Natural killer cell (primary cell): ENCODE results near the gene GPX2. TPM values are rescaled to one million over a fixed set of nuclear protein-coding genes. Genes with fewer than 3 reads are reported as not detected.

Experiments used
- ATAC-seq, 3 donors: fragments of 150-1000 bp in 2 of 3; fragments of 200-7000 bp in 1 of 3; cut with Tn5 transposase; 1 replicate in 1 of 3; 2 replicates in 2 of 3; pipeline ENCODE4 v1.10.0; 2021; ENCODE audit warnings: mild to moderate bottlenecking in 2 of 3, moderate library complexity in 2 of 3
- DNase-seq, 2 donors: peaks; one replicate each; pipeline versions ENCODE4 v3.0.0 to v3.0.0-alpha.2; 2013 to 2021; ENCODE audit warnings: mixed read lengths in 1 of 2
- H3K27ac ChIP-seq: one replicate; pipeline ENCODE4 v1.5.1; 2013; ENCODE audit warnings: mild to moderate bottlenecking, low read length
- H3K27me3 ChIP-seq: one replicate; pipeline ENCODE4 v1.6.1; 2013; ENCODE audit warnings: low read length; ENCODE audit not compliant: control insufficient read depth, insufficient read depth
- H3K36me3 ChIP-seq: one replicate; pipeline ENCODE4 v1.6.1; 2013; ENCODE audit warnings: low read length; ENCODE audit not compliant: control insufficient read depth, insufficient read depth
- H3K4me1 ChIP-seq: one replicate; pipeline ENCODE4 v1.6.1; 2013; ENCODE audit warnings: low read length; ENCODE audit not compliant: control insufficient read depth, insufficient read depth
- H3K4me3 ChIP-seq: one replicate; pipeline ENCODE4 v1.5.1; 2013; ENCODE audit warnings: low read length
- H3K9me3 ChIP-seq: one replicate; pipeline ENCODE4 v1.6.1; 2013; ENCODE audit warnings: low read length; ENCODE audit not compliant: control insufficient read depth, insufficient read depth
- H3K27ac Mint-ChIP-seq, 2 donors: one replicate each; pipeline ENCODE4 v1.8.0; 2022; ENCODE audit warnings: mild to moderate bottlenecking in 2 of 2, mixed read lengths in 2 of 2, moderate library complexity in 1 of 2
- H3K27me3 Mint-ChIP-seq, 2 donors: one replicate each; pipeline ENCODE4 v1.8.0; 2022; ENCODE audit warnings: low read depth in 2 of 2, mixed read lengths in 2 of 2
- H3K36me3 Mint-ChIP-seq: one replicate; pipeline ENCODE4 v1.8.0; 2022; ENCODE audit warnings: mixed read lengths
- H3K4me1 Mint-ChIP-seq, 2 donors: one replicate each; pipeline ENCODE4 v1.8.0; 2022; ENCODE audit warnings: mixed read lengths in 2 of 2
- H3K4me3 Mint-ChIP-seq: one replicate; pipeline ENCODE4 v1.8.0; 2022; ENCODE audit warnings: mild to moderate bottlenecking, moderate library complexity, mixed read lengths
- H3K9me3 Mint-ChIP-seq, 2 donors: one replicate each; pipeline ENCODE4 v1.8.0; 2022; ENCODE audit warnings: mixed read lengths in 2 of 2
- CTCF ChIP-seq: fragments of 200-600 bp; IDR thresholded peaks from one replicate; pipeline ENCODE4 v1.8.0; 2022; ENCODE audit warnings: antibody characterized with exemption
- WGBS: methylation state at CpG from one replicate; pipeline ENCODE4 v1.1.7; 2013; ENCODE audit warnings: missing lambda C conversion rate; ENCODE audit not compliant: insufficient coverage; 5-methylcytosine and 5-hydroxymethylcytosine counted together
- intact Hi-C: fragments of 100-400 bp; cut with micrococcal nuclease; formaldehyde crosslinking; loops from one replicate; pipeline ENCODE4 v1.14.2; 2022
- total RNA-seq, 4 donors: library from RNA; stranded (reverse); fragments of 120-200 nt in 1 of 4; gene quantifications; one replicate each; pipeline versions ENCODE4 v1.2.3 to v1.2.4, GENCODE V29; 2013 to 2022

GPX2 gene
- not detected for total RNA-seq
- not detected for total RNA-seq (2013)

GRCh38 chr14:64942531-64943111 is at the start of gene GPX2:
GPX2 (minus strand) TSS chr14:64942745; CDS start chr14:64942726, 19 bp downstream.
- Histone ChIP-seq H3K9me3 (no peaks in the 10 kb centered on the region), H3K4me1 (peaks cover 14% of the 10 kb centered on the region), H3K27me3 (no peaks in the 10 kb centered on the region), H3K27ac (no peak within 1 kb of the TSS), H3K36me3 (peaks cover 10% of the 10 kb centered on the region), H3K4me3 (no peak within 1 kb of the TSS)
- 91% methylated on average over 13 of the region's 13 CpGs for WGBS
- peak within 1 kb of the TSS; percentile 23 to 74 for H3K27ac Mint-ChIP-seq
- no peak for DNase-seq
- H3K4me1 Mint-ChIP-seq: peaks cover 36 to 65% of the 10 kb centered on the region in 2 donors
- ATAC-seq: no peak
- no peaks in the 10 kb centered on the region for H3K9me3 Mint-ChIP-seq
- H3K4me3 Mint-ChIP-seq: peak within 1 kb of the TSS; percentile 25
- no peak for TF ChIP-seq CTCF
- no peaks in the 10 kb centered on the region for H3K36me3 Mint-ChIP-seq
- H3K27me3 Mint-ChIP-seq: no peaks in the 10 kb centered on the region
- intact Hi-C loops: no loop called here

DNA sequence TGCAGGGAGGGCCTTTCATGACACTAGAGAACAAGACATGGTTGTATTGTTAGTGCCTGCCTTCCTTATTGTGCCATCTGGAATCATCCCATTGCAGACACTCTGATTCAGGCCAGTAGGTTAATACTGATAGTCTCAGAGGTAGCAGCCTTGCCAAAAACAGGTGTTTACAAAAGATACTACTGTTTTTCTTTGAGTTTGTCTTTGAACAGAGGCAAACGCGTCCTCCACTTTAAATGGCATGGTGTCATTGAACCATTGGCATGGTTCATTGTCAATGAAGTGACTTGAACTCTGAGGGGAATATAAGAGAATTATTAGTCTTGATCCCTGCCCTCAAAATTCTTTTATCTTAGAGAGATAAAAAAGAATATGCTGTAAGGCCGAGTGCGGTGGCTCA is 48.4 kb upstream of the GPX2 start:
- Histone ChIP-seq H3K9me3 (no peaks in the 10 kb centered on the region), H3K27ac (no peak overlapping the region), H3K4me3 (no peak overlapping the region), H3K4me1 (peaks cover 28% of the 10 kb centered on the region), H3K27me3 (no peaks in the 10 kb centered on the region), H3K36me3 (no peaks in the 10 kb centered on the region)
- 100% methylated on average over 4 of the region's 4 CpGs for WGBS
- no peak for DNase-seq
- H3K27me3 Mint-ChIP-seq: peaks cover 2 to 4% of the 10 kb centered on the region in 2 donors
- H3K36me3 Mint-ChIP-seq: no peaks in the 10 kb centered on the region
- no peak for TF ChIP-seq CTCF
- intact Hi-C loops: no loop called here
- peaks cover 31 to 34% of the 10 kb centered on the region in 2 donors for H3K4me1 Mint-ChIP-seq
- ATAC-seq: no peak
- H3K9me3 Mint-ChIP-seq: no peaks in the 10 kb centered on the region
- H3K27ac Mint-ChIP-seq: peak overlapping the region; percentile 31 to 44
- no peak overlapping the region for H3K4me3 Mint-ChIP-seq

GRCh38 chr14:64990296-64990695 is 47.8 kb upstream of the GPX2 start:
- TF ChIP-seq CTCF: no peak
- H3K27ac ChIP-seq: peak overlapping the region; percentile 18
- H3K4me1 Mint-ChIP-seq: peaks cover 32 to 35% of the 10 kb centered on the region in 2 donors
- H3K36me3 ChIP-seq: no peaks in the 10 kb centered on the region
- H3K36me3 Mint-ChIP-seq: no peaks in the 10 kb centered on the region
- no peaks in the 10 kb centered on the region for H3K9me3 ChIP-seq
- WGBS: 6% methylated on average over 3 of the region's 3 CpGs
- H3K4me3 ChIP-seq: no peak overlapping the region
- peak in 1 of 2 donors; percentile 51 for DNase-seq
- H3K27me3 Mint-ChIP-seq: peaks cover 4 to 6% of the 10 kb centered on the region in 2 donors
- H3K9me3 Mint-ChIP-seq: no peaks in the 10 kb centered on the region
- peak overlapping the region; percentile 31 to 44 for H3K27ac Mint-ChIP-seq
- ATAC-seq: no peak
- no peaks in the 10 kb centered on the region for H3K27me3 ChIP-seq
- H3K4me1 ChIP-seq: peaks cover 28% of the 10 kb centered on the region
- no peak overlapping the region for H3K4me3 Mint-ChIP-seq
- intact Hi-C loops: no loop called here

DNA sequence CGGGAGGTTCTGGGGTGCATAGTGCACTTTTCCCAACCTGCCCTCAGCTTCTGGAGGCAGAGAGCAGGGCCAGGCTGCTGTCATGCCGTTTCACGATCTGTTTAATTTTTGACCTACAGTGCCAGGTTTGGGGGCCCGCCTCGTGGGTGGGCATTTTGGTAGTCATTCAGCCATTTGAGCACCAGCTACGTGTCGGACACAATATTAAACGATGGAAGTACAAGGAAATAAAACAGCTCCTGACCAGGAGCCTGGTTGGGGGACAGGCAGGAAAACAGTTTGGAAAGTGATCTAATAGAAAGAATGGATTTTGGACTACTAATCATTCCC is 44.9 kb upstream of the GPX2 start:
- intact Hi-C loops: loop anchor here (1.0 to 10.0 kb wide), 5 partner anchors 115 to 1087 kb away; partner anchors contain the start of genes FUT8 and MAX
- peak overlapping the region; percentile 60 for H3K27ac ChIP-seq
- ATAC-seq (no peak), DNase-seq (no peak)
- H3K4me1 Mint-ChIP-seq: peaks cover 40 to 42% of the 10 kb centered on the region in 2 donors
- H3K9me3 ChIP-seq: no peaks in the 10 kb centered on the region
- H3K27ac Mint-ChIP-seq: peak overlapping the region; percentile 97 to 98
- H3K4me3 Mint-ChIP-seq: peak overlapping the region; percentile 99
- peaks cover 12 to 23% of the 10 kb centered on the region in 2 donors for H3K27me3 Mint-ChIP-seq
- H3K27me3 ChIP-seq: no peaks in the 10 kb centered on the region
- 2% methylated on average over 8 of the region's 8 CpGs for WGBS
- no peaks in the 10 kb centered on the region for H3K36me3 ChIP-seq
- H3K4me3 ChIP-seq: peak overlapping the region; percentile 79
- peaks cover 27% of the 10 kb centered on the region for H3K4me1 ChIP-seq
- no peaks in the 10 kb centered on the region for H3K36me3 Mint-ChIP-seq
- no peaks in the 10 kb centered on the region for H3K9me3 Mint-ChIP-seq
- TF ChIP-seq CTCF: no peak
